Measurements from ENCODE around the gene NRP1.

DNA sequence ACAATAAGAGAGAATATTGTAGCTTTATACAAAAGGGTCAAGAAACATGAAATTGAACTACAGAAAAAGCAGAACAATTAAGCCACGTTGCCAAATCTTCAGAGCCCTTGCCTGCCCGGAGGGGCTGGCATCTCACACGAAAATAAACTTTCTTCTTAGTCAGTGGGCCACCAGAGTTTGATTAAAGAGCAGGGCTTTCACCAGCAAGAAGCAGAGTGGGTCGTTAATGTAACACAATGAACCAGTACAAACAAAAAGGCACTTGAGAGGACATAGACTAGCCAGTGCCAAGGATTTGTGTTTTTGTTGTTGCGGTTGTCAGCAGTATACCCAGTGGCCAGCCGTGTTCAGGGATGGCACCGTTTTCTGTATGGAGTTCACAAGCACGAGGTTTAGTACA, 155.4 kb downstream of the NRP1 start:
- TF ChIP-seq, protein P1, sequence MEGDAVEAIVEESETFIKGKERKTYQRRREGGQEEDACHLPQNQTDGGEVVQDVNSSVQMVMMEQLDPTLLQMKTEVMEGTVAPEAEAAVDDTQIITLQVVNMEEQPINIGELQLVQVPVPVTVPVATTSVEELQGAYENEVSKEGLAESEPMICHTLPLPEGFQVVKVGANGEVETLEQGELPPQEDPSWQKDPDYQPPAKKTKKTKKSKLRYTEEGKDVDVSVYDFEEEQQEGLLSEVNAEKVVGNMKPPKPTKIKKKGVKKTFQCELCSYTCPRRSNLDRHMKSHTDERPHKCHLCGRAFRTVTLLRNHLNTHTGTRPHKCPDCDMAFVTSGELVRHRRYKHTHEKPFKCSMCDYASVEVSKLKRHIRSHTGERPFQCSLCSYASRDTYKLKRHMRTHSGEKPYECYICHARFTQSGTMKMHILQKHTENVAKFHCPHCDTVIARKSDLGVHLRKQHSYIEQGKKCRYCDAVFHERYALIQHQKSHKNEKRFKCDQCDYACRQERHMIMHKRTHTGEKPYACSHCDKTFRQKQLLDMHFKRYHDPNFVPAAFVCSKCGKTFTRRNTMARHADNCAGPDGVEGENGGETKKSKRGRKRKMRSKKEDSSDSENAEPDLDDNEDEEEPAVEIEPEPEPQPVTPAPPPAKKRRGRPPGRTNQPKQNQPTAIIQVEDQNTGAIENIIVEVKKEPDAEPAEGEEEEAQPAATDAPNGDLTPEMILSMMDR (IDR thresholded peaks at IDR 0.05; ENCODE audit: low read length), result no peak
- TF ChIP-seq EZH2 (optimal IDR thresholded peaks at IDR 0.05; ENCODE audit: low read depth, low read length) (no peak), EZH2phosphoT487 (IDR thresholded peaks at IDR 0.05; ENCODE audit: low read length) (no peak)
